Stimulated activated CD8-positive, alpha-beta memory T cell treated with anti-CD3 and anti-CD28 coated beads, Interleukin-4, amount 100 ng/mL, for 48 hours (primary cell): ENCODE measurements around the gene IGFALS.

Source experiments
- DNase-seq: peaks from one replicate; pipeline ENCODE4 v3.0.0-alpha.2; 2020

IGFALS gene

GRCh38 chr16:1775006-1775845 is 18.3 kb downstream of the IGFALS start:
- DNase-seq = no peak

- DNase-seq = no peak
Measured at GRCh38 chr16:1774448-1774780, 19.1 kb downstream of the IGFALS start.

- DNase-seq = peak; percentile 49
Measured at GRCh38 chr16:1773703-1774447, 19.6 kb downstream of the IGFALS start.

GRCh38 chr16:1772908-1773702 is 20.4 kb downstream of the IGFALS start, which contains the start of gene MRPS34:
MRPS34 (minus strand) TSS chr16:1773134; CDS start chr16:1773119, 15 bp downstream.
- DNase-seq = peak; percentile 86

- DNase-seq = peak; percentile 69
Measured at GRCh38 chr16:1772362-1772907, 21.1 kb downstream of the IGFALS start, which contains the start of gene EME2. EME2 (plus strand) TSS chr16:1772810; CDS start chr16:1773228, 418 bp downstream.

- DNase-seq = no peak
Measured at GRCh38 chr16:1771864-1772361, 21.6 kb downstream of the IGFALS start.

- DNase-seq = peak; percentile 89
Measured at GRCh38 chr16:1771188-1771863, 22.2 kb downstream of the IGFALS start, which contains the start of gene NME3. NME3 (minus strand) TSS chr16:1771543; CDS start chr16:1771534, 9 bp downstream.

- DNase-seq = peak; percentile 63
Measured at GRCh38 chr16:1770328-1771187, 22.9 kb downstream of the IGFALS start.

- DNase-seq = no peak
Measured at GRCh38 chr16:1769402-1770300, 23.9 kb downstream of the IGFALS start.

GRCh38 chr16:1768767-1769401 is 24.6 kb downstream of the IGFALS start:
- DNase-seq = no peak

GRCh38 chr16:1768061-1768766 is 25.3 kb downstream of the IGFALS start:
- no peak for DNase-seq

- no peak for DNase-seq
Measured at GRCh38 chr16:1767116-1767994, 26.1 kb downstream of the IGFALS start.

GRCh38 chr16:1766701-1767100 is 26.8 kb downstream of the IGFALS start:
- no peak for DNase-seq

GRCh38 chr16:1766231-1766630 is 27.3 kb downstream of the IGFALS start:
- DNase-seq = no peak

- DNase-seq = no peak
Measured at GRCh38 chr16:1765826-1766225, 27.7 kb downstream of the IGFALS start.

GRCh38 chr16:1764971-1765370 is 28.5 kb downstream of the IGFALS start:
- DNase-seq = no peak
